ENCODE measurements around the gene CFAP157.

- no peak for TF ChIP-seq CTCF (IDR thresholded peaks at IDR 0.05)
- no peak for TF ChIP-seq POLR2A (IDR thresholded peaks at IDR 0.05)
- no peak for TF ChIP-seq EP300 (IDR thresholded peaks at IDR 0.05)
Measured at GRCh38 chr9:127684576-127684975, 22.2 kb upstream of the CFAP157 start.
